Medulla oblongata (tissue), 1 donor: ENCODE results near the gene ANKRD20A1.
"Not testable (repeated sequence)": the region's sequence is repeated elsewhere in the genome, so short reads cannot be mapped to it uniquely, and the experiment has no call there.

Experiments used
- DNase-seq: peaks from one replicate; pipeline ENCODE4 v3.0.0-alpha.2; 2015; ENCODE audit errors: extremely low spot score

The ANKRD20A1 gene

DNA sequence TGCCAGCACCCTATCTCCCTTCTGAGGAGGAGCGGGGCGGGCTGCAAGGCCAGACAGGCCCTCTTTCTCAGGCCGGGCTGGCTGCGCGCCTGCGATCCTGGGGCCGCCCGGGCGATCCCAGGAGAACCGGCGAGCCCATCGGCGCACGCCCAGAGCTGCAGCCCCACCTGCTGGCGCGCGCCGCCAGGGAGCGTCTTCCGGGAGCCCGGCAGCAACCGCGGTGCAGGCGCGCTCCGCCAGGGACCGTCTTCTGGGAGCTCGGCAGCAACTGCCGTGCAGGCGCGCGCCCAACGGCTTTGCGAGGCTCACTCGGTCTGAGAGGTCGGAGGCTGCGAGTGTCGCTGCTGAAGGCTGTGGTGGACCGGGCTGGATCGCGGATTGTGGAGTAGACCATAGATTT lies at the start of gene ANKRD20A1:
ANKRD20A1 (plus strand) TSS at position 61 of the 400 bp plus-strand sequence. CDS start 496 bp downstream, outside the sequence.
- not testable (repeated sequence) for DNase-seq

DNA sequence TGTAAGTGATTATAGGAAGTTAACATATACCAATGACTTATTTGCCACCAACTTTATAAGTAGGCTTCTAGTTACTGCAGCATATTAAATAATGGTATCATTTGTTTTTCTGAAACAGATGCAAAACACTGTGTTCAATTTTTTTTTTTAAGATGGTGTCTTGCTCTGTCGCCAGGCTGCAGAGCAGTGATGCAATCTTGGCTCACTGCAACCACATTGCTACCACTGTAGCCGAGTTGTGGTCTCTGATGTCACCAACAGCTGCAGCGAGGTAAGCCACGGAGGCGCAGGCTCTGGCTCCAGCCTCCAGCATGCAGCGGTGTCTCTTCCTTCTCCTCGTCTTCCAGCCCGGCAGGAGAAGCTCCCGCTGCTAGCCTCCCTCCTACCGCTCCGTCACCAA lies 26.6 kb upstream of the ANKRD20A1 start:
- not testable (repeated sequence) for DNase-seq
